ENCODE data around the gene SESN1. TPM values are rescaled to one million over a fixed set of nuclear protein-coding genes. Genes with fewer than 3 reads are reported as not detected.

SESN1 gene
- polyA plus RNA-seq, 10 donors, result 35.0 to 66.4 (median 52.8) TPM

- DNase-seq, result peak in 2 of 3 donors; percentile 40 to 60
Observed at GRCh38 chr6:108961985-108962384, 132.7 kb downstream of the SESN1 start.

GRCh38 chr6:108961077-108961476, 133.6 kb downstream of the SESN1 start:
- DNase-seq, result no peak

GRCh38 chr6:108960601-108961000, 134.0 kb downstream of the SESN1 start:
- no peak for DNase-seq

- DNase-seq, result no peak
Observed at GRCh38 chr6:108959972-108960582, 134.6 kb downstream of the SESN1 start.

- no peak for DNase-seq
Observed at GRCh38 chr6:108958900-108959770, 135.5 kb downstream of the SESN1 start.

GRCh38 chr6:108957221-108957620, 137.4 kb downstream of the SESN1 start:
- DNase-seq, result no peak

- no peak for DNase-seq
Observed at GRCh38 chr6:108955329-108955949, 139.2 kb downstream of the SESN1 start.

- DNase-seq, result no peak
Observed at GRCh38 chr6:108953681-108954080, 141.0 kb downstream of the SESN1 start.

- DNase-seq, result peak in 2 of 3 donors; percentile 65 to 81
Observed at GRCh38 chr6:108952776-108953486, 141.7 kb downstream of the SESN1 start.

GRCh38 chr6:108951351-108951953, 143.2 kb downstream of the SESN1 start:
- peak in 2 of 3 donors; percentile 34 to 55 for DNase-seq

- DNase-seq, result peak in 2 of 3 donors; percentile 58 to 70
Observed at GRCh38 chr6:108948181-108948661, 146.4 kb downstream of the SESN1 start.

- peak; percentile 60 to 81 (median 77) for DNase-seq
Observed at GRCh38 chr6:108947114-108947854, 147.4 kb downstream of the SESN1 start.

- DNase-seq, result peak in 2 of 3 donors; percentile 25 to 51
Observed at GRCh38 chr6:108946695-108947094, 148.0 kb downstream of the SESN1 start.

- peak; percentile 64 to 89 (median 80) for DNase-seq
Observed at GRCh38 chr6:108945681-108946159, 148.9 kb downstream of the SESN1 start.

- peak; percentile 85 to 92 (median 86) for DNase-seq
Observed at GRCh38 chr6:108944707-108945680, 149.7 kb downstream of the SESN1 start.

GRCh38 chr6:108944071-108944470, 150.6 kb downstream of the SESN1 start:
- DNase-seq, result peak; percentile 55 to 69 (median 61)

- no peak for DNase-seq
Observed at GRCh38 chr6:108942556-108943492, 151.8 kb downstream of the SESN1 start.

GRCh38 chr6:108941859-108942258, 152.8 kb downstream of the SESN1 start:
- peak in 1 of 3 donors; percentile 27 for DNase-seq
